SK-N-SH treated with all-trans-retinoic acid at 6 μM for 48 hours (cell line): ENCODE data around the gene RRP12.

Source experiments
- ATAC-seq: fragments of 200-7000 bp; cut with Tn5 transposase; 3 replicates; pipeline ENCODE4 v1.9.1; 2020; ENCODE audit warnings: mild to moderate bottlenecking, moderate library complexity
- ARNTL ChIP-seq: fragments of 450-650 bp; formaldehyde crosslinking; IDR thresholded peaks from 2 replicates; pipeline ENCODE4 v1.5.0; 2020; ENCODE audit warnings: low read depth, mild to moderate bottlenecking, moderate library complexity, borderline replicate concordance
- BACH2 ChIP-seq: fragments of 250-450 bp; sonication (Bioruptor Pico); IDR thresholded peaks from 2 replicates; pipeline ENCODE4 v1.9.0; 2021; ENCODE audit warnings: mild to moderate bottlenecking, borderline replicate concordance
- CSDC2 ChIP-seq: fragments of 250-450 bp; sonication (Bioruptor Pico); IDR thresholded peaks from 2 replicates; pipeline ENCODE4 v1.5.0; 2020; ENCODE audit warnings: mild to moderate bottlenecking, moderate library complexity
- CSRNP3 ChIP-seq: fragments of 250-450 bp; sonication (Bioruptor Pico); IDR thresholded peaks from 2 replicates; pipeline ENCODE4 v1.5.1; 2021; ENCODE audit warnings: mild to moderate bottlenecking, moderate library complexity
- ESRRG ChIP-seq: fragments of 250-450 bp; sonication (Bioruptor Pico); IDR thresholded peaks from 2 replicates; pipeline ENCODE4 v1.6.1; 2021; ENCODE audit warnings: mild to moderate bottlenecking
- GLIS3 ChIP-seq: fragments of 250-450 bp; sonication (Bioruptor Pico); IDR thresholded peaks from 2 replicates; pipeline ENCODE4 v1.5.0; 2020; ENCODE audit warnings: mild to moderate bottlenecking, moderate library complexity
- ISL1 ChIP-seq: fragments of 250-450 bp; sonication (Bioruptor Pico); IDR thresholded peaks from 2 replicates; pipeline ENCODE4 v2.1.2; 2022; ENCODE audit warnings: mild to moderate bottlenecking, moderate library complexity
- OSR1 ChIP-seq: fragments of 250-450 bp; sonication (Bioruptor Pico); IDR thresholded peaks from 2 replicates; pipeline ENCODE4 v1.8.0; 2022; ENCODE audit warnings: moderate library complexity, mild to moderate bottlenecking, inconsistent platforms
- POU6F1 ChIP-seq: fragments of 250-450 bp; sonication (Bioruptor Pico); IDR thresholded peaks from 2 replicates; pipeline ENCODE4 v1.8.0; 2021; ENCODE audit warnings: low read depth, mild to moderate bottlenecking, moderate library complexity, borderline replicate concordance
- PPARA ChIP-seq: fragments of 250-450 bp; sonication (Bioruptor Pico); IDR thresholded peaks from 2 replicates; pipeline ENCODE4 v1.5.0; 2020; ENCODE audit warnings: mild to moderate bottlenecking, borderline replicate concordance
- RARB ChIP-seq: fragments of 250-450 bp; sonication (Bioruptor Pico); IDR thresholded peaks from 2 replicates; pipeline ENCODE4 v1.8.0; 2021; ENCODE audit warnings: mild to moderate bottlenecking, moderate library complexity
- TCF4 ChIP-seq: fragments of 250-450 bp; sonication (Bioruptor Pico); IDR thresholded peaks from 2 replicates; pipeline ENCODE4 v1.8.0; 2021; ENCODE audit warnings: mild to moderate bottlenecking, moderate library complexity, borderline replicate concordance
- ZC3H10 ChIP-seq: fragments of 250-450 bp; sonication (Bioruptor Pico); IDR thresholded peaks from 2 replicates; pipeline ENCODE4 v1.5.1; 2021; ENCODE audit warnings: mild to moderate bottlenecking, moderate library complexity
- ZFP3 ChIP-seq: fragments of 250-450 bp; sonication (Bioruptor Pico); IDR thresholded peaks from 2 replicates; pipeline ENCODE4 v1.5.0; 2020; ENCODE audit warnings: mild to moderate bottlenecking, moderate library complexity
- ZFP30 ChIP-seq: fragments of 450-650 bp; formaldehyde crosslinking; IDR thresholded peaks from 2 replicates; pipeline ENCODE4 v1.5.0; 2022; ENCODE audit warnings: mild to moderate bottlenecking, moderate library complexity
- ZNF70 ChIP-seq: fragments of 450-650 bp; formaldehyde crosslinking; IDR thresholded peaks from 2 replicates; pipeline ENCODE4 v1.5.0; 2020; ENCODE audit warnings: mild to moderate bottlenecking, moderate library complexity
- ZNF8 ChIP-seq: fragments of 450-650 bp; formaldehyde crosslinking; IDR thresholded peaks from 2 replicates; pipeline ENCODE4 v1.5.0; 2020; ENCODE audit warnings: mild to moderate bottlenecking, moderate library complexity
- TF ChIP-seq, protein P1 (sequence below): fragments of 250-450 bp; sonication (Bioruptor Pico); IDR thresholded peaks from 2 replicates; pipeline ENCODE4 v1.5.0; 2020; ENCODE audit warnings: mild to moderate bottlenecking, moderate library complexity
- TF ChIP-seq, protein P2 (sequence below): fragments of 250-450 bp; sonication (Bioruptor Pico); IDR thresholded peaks from 2 replicates; pipeline ENCODE4 v1.5.1; 2020; ENCODE audit warnings: low read depth, mild to moderate bottlenecking, moderate library complexity
- TF ChIP-seq, protein P3 (sequence below): fragments of 250-450 bp; sonication (Bioruptor Pico); IDR thresholded peaks from 2 replicates; pipeline ENCODE4 v1.8.0; 2020; ENCODE audit warnings: mild to moderate bottlenecking, moderate library complexity, borderline replicate concordance

Gene RRP12

GRCh38 chr10:97384641-97385040 is 16.5 kb downstream of the RRP12 start:
- no peak for ATAC-seq
- TF ChIP-seq GLIS3: no peak
- TF ChIP-seq POU6F1 (CRISPR knock-in tag): no peak
- TF ChIP-seq ARNTL (CRISPR knock-in tag): no peak
- TF ChIP-seq, protein P1, sequence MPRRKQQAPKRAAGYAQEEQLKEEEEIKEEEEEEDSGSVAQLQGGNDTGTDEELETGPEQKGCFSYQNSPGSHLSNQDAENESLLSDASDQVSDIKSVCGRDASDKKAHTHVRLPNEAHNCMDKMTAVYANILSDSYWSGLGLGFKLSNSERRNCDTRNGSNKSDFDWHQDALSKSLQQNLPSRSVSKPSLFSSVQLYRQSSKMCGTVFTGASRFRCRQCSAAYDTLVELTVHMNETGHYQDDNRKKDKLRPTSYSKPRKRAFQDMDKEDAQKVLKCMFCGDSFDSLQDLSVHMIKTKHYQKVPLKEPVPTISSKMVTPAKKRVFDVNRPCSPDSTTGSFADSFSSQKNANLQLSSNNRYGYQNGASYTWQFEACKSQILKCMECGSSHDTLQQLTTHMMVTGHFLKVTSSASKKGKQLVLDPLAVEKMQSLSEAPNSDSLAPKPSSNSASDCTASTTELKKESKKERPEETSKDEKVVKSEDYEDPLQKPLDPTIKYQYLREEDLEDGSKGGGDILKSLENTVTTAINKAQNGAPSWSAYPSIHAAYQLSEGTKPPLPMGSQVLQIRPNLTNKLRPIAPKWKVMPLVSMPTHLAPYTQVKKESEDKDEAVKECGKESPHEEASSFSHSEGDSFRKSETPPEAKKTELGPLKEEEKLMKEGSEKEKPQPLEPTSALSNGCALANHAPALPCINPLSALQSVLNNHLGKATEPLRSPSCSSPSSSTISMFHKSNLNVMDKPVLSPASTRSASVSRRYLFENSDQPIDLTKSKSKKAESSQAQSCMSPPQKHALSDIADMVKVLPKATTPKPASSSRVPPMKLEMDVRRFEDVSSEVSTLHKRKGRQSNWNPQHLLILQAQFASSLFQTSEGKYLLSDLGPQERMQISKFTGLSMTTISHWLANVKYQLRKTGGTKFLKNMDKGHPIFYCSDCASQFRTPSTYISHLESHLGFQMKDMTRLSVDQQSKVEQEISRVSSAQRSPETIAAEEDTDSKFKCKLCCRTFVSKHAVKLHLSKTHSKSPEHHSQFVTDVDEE (CRISPR knock-in tag): no peak
- no peak for TF ChIP-seq ZFP3
- TF ChIP-seq, protein P2, sequence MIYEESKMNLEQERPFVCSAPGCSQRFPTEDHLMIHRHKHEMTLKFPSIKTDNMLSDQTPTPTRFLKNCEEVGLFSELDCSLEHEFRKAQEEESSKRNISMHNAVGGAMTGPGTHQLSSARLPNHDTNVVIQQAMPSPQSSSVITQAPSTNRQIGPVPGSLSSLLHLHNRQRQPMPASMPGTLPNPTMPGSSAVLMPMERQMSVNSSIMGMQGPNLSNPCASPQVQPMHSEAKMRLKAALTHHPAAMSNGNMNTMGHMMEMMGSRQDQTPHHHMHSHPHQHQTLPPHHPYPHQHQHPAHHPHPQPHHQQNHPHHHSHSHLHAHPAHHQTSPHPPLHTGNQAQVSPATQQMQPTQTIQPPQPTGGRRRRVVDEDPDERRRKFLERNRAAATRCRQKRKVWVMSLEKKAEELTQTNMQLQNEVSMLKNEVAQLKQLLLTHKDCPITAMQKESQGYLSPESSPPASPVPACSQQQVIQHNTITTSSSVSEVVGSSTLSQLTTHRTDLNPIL: no peak
- TF ChIP-seq CSRNP3 (CRISPR knock-in tag): no peak
- no peak for TF ChIP-seq ZFP30
- TF ChIP-seq ZNF8: no peak
- no peak for TF ChIP-seq TCF4
- TF ChIP-seq OSR1 (CRISPR knock-in tag): no peak
- TF ChIP-seq CSDC2 (CRISPR knock-in tag): no peak
- TF ChIP-seq BACH2 (CRISPR knock-in tag): no peak
- TF ChIP-seq ZC3H10 (CRISPR knock-in tag): no peak
- TF ChIP-seq ISL1: no peak
- no peak for TF ChIP-seq RARB
- TF ChIP-seq ESRRG (CRISPR knock-in tag): no peak
- no peak for TF ChIP-seq ZNF70 (CRISPR knock-in tag)
- no peak for TF ChIP-seq PPARA (CRISPR knock-in tag)
- TF ChIP-seq, protein P3, sequence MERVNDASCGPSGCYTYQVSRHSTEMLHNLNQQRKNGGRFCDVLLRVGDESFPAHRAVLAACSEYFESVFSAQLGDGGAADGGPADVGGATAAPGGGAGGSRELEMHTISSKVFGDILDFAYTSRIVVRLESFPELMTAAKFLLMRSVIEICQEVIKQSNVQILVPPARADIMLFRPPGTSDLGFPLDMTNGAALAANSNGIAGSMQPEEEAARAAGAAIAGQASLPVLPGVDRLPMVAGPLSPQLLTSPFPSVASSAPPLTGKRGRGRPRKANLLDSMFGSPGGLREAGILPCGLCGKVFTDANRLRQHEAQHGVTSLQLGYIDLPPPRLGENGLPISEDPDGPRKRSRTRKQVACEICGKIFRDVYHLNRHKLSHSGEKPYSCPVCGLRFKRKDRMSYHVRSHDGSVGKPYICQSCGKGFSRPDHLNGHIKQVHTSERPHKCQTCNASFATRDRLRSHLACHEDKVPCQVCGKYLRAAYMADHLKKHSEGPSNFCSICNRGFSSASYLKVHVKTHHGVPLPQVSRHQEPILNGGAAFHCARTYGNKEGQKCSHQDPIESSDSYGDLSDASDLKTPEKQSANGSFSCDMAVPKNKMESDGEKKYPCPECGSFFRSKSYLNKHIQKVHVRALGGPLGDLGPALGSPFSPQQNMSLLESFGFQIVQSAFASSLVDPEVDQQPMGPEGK (CRISPR knock-in tag): no peak

DNA sequence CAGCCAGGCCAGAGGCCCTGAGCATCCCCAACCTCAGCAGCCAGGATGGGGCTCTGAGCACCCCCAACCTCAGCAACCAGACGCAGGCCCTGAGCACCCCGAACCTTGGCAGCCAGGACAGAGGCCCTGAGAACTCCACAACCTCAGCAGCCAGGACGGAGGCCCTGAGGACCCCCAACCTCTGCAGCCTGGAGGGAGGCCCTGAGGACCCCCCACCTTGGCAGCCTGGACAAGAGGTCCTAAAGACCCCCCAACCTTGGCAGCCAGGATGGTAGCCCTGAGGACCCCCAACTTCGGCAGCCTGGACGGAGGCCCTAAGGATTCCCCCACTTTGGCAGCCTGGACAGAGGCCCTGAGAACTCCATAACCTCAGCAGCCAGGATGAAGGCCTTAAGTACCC is 17.0 kb downstream of the RRP12 start:
- no peak for ATAC-seq
- TF ChIP-seq POU6F1 (CRISPR knock-in tag): no peak
- TF ChIP-seq OSR1 (CRISPR knock-in tag): no peak

DNA sequence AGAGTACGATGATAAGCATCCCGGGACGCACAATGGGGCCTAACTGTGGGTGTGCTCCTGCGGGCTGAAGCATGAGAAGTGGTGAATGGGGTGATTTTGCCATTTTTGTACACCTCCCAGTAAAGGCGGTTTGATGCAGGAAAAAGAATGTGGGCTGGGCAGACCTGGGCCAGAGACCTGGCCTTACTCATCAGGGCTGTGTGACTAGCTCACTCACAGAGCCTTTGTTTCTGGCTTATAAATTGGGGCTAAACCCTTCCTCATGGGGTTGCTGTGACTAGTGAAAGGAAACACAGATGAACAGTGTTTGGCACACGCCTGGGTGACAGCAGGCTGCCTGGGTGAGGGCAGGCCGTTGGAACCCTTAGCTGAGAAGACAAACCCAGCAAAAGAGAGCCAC is 18.0 kb downstream of the RRP12 start:
- no peak for TF ChIP-seq ESRRG (CRISPR knock-in tag)
- no peak for TF ChIP-seq CSRNP3 (CRISPR knock-in tag)
- no peak for TF ChIP-seq PPARA (CRISPR knock-in tag)
- TF ChIP-seq CSDC2 (CRISPR knock-in tag): no peak
- no peak for TF ChIP-seq ZNF8
- ATAC-seq: no peak
